Peyer's patch (tissue), 4 donors: ENCODE data around the gene CFL2. TPM values are rescaled to one million over a fixed set of nuclear protein-coding genes. Genes with fewer than 3 reads are reported as not detected.
"Not testable (repeated sequence)": the region's sequence is repeated elsewhere in the genome, so short reads cannot be mapped to it uniquely, and the experiment has no call there.

Experiments
- DNase-seq, 3 donors: peaks; one replicate each; pipeline ENCODE4 v3.0.0-alpha.2; 2017 to 2019
- H3K27ac ChIP-seq, 4 donors: fragments of 200-600 bp; sonication (generic); one replicate each; pipeline ENCODE4 v1.5.1; 2016 to 2019
- H3K27me3 ChIP-seq, 2 donors: fragments of 200-600 bp; sonication (generic); one replicate each; pipeline ENCODE4 v1.5.1; 2019
- H3K36me3 ChIP-seq, 3 donors: fragments of 200-600 bp; sonication (generic); one replicate each; pipeline ENCODE4 v1.5.1; 2016 to 2019
- H3K4me1 ChIP-seq, 4 donors: fragments of 200-600 bp; sonication (generic); one replicate each; pipeline ENCODE4 v1.5.1; 2016 to 2019
- H3K4me3 ChIP-seq, 4 donors: fragments of 200-600 bp; sonication (generic); 1 replicate in 3 of 4; 2 replicates in 1 of 4; pipeline ENCODE4 v1.5.1; 2016 to 2019; ENCODE audit warnings: mild to moderate bottlenecking in 1 of 4
- H3K9me3 ChIP-seq, 4 donors: fragments of 200-600 bp; sonication (generic); one replicate each; pipeline ENCODE4 v1.5.1; 2016 to 2019; ENCODE audit warnings: mild to moderate bottlenecking in 1 of 4
- POLR2A ChIP-seq, 2 donors: fragments of 450-650 bp; IDR thresholded peaks; one replicate each; pipeline ENCODE4 v1.5.1; 2017; ENCODE audit warnings: antibody characterized with exemption in 2 of 2, mild to moderate bottlenecking in 2 of 2, moderate library complexity in 2 of 2
- total RNA-seq, 4 donors: library from RNA; depleted of rRNA; stranded (reverse); fragments of >200 nt; gene quantifications; one replicate each; pipeline ENCODE4 v1.1.0, GENCODE V29; 2016
- TF ChIP-seq, protein P1 (sequence below), 6 experiments: fragments of 450-650 bp in 4 of 6; fragments of 200-600 bp in 2 of 6; sonication (generic) in 1 of 6; IDR thresholded peaks; one replicate each; pipeline ENCODE4 v1.5.1; 2017 to 2019; ENCODE audit warnings: antibody characterized with exemption in 6 of 6, mild to moderate bottlenecking in 3 of 6, moderate library complexity in 1 of 6

Gene CFL2
- total RNA-seq, 4 donors from 2014 or later, result 5.2 to 15.8 (median 11.5) TPM

DNA sequence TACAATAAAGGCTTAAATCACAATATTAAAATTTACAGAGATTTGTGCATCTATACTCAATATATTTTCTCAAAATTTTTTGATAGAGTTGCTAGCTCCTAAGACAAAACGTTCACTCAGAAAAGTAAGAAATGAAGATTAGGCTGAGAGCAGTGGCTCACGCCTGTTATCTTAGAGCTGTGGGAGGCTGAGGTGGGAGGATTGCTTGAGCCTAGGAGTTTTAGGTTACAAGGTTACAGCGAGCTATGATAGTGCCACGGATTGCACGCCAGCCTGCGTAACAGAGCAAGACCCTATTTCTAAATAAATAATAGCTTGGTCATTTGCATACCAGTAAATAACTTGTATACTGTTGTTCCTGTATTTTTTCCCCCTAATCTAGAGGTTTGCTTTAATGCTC lies 35.0 kb upstream of the CFL2 start:
- Histone ChIP-seq H3K4me1 (no peaks in the 10 kb centered on the region), H3K27me3 (no peaks in the 10 kb centered on the region), H3K9me3 (no peaks in the 10 kb centered on the region), H3K4me3 (no peak overlapping the region), H3K27ac (no peak overlapping the region), H3K36me3 (peaks cover 0 to 18% (median 0%) of the 10 kb centered on the region in 3 donors)
- DNase-seq, result no peak
- TF ChIP-seq, protein P1, sequence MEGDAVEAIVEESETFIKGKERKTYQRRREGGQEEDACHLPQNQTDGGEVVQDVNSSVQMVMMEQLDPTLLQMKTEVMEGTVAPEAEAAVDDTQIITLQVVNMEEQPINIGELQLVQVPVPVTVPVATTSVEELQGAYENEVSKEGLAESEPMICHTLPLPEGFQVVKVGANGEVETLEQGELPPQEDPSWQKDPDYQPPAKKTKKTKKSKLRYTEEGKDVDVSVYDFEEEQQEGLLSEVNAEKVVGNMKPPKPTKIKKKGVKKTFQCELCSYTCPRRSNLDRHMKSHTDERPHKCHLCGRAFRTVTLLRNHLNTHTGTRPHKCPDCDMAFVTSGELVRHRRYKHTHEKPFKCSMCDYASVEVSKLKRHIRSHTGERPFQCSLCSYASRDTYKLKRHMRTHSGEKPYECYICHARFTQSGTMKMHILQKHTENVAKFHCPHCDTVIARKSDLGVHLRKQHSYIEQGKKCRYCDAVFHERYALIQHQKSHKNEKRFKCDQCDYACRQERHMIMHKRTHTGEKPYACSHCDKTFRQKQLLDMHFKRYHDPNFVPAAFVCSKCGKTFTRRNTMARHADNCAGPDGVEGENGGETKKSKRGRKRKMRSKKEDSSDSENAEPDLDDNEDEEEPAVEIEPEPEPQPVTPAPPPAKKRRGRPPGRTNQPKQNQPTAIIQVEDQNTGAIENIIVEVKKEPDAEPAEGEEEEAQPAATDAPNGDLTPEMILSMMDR (IDR thresholded peaks at IDR 0.05), result no peak
- TF ChIP-seq POLR2A (IDR thresholded peaks at IDR 0.05), result no peak

DNA sequence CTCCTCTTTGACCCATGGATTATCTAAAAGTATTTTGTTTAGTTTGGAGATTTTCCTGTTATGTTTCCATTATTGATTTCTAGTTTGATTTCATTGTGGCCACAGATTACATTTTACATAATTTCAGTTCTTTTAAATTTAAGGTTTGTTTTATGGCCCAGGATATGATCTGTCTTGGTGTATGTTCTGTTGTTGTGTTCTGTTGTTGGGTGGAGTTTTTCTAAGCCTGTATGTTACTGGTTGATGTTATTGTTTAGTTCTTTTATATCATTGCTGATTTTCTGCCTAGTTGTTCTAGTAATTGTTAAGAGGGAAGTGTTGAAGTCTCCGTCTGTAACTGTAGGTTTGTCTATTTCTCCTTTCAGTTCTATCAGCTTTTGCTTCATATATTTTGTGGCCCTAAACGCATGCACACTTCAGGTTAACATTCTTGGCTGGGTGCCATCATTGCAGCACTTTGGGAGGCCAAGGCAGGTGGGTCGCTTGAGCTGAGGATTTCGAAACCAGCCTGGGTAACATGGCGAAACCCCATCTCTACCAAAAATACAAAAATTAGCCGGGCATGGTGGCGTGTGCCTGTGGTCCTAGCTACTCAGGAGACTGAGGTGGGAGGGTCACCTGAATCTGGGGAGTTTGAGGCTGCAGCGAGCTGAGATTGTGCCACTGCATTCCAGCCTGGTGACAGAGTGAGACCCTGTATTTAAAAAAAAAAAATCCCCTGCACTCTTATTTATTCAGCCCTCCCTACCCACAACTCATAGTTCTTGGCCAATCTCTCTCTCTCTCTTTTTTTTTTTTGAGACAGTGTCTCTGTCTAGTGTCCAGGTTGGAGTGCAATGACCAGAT lies 28.1 kb upstream of the CFL2 start:
- no peaks in the 10 kb centered on the region for H3K27me3 ChIP-seq
- no peak for DNase-seq
- H3K4me3 ChIP-seq, result no peak overlapping the region
- no peak overlapping the region for H3K27ac ChIP-seq
- H3K36me3 ChIP-seq, result no peaks in the 10 kb centered on the region
- H3K4me1 ChIP-seq, result no peaks in the 10 kb centered on the region
- H3K9me3 ChIP-seq, result no peaks in the 10 kb centered on the region
- TF ChIP-seq, protein P1 (IDR thresholded peaks at IDR 0.05), result no peak
- TF ChIP-seq POLR2A (IDR thresholded peaks at IDR 0.05), result no peak

DNA sequence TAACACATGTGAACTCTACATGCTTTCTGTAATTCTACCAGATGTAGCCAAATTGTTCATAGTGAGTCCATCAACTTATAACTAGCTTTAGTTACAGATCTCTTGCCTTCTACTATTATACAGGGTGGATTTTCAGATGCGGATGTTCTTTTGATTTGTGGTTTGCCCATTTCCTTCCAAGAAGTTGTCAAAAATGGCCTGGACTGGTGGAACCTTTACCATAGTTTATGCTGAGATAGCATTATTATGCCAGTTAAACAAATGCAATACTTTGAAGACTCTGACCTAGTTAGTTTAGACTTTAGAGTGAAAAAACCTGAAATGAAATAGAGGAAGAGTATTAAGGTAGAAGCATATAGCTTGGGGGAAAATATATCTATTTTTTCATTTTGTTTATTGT lies 27.4 kb upstream of the CFL2 start:
- no peaks in the 10 kb centered on the region for H3K36me3 ChIP-seq
- no peaks in the 10 kb centered on the region for H3K4me1 ChIP-seq
- DNase-seq, result no peak
- no peaks in the 10 kb centered on the region for H3K9me3 ChIP-seq
- H3K4me3 ChIP-seq, result no peak overlapping the region
- no peak for TF ChIP-seq POLR2A (IDR thresholded peaks at IDR 0.05)
- no peak overlapping the region for H3K27ac ChIP-seq
- no peaks in the 10 kb centered on the region for H3K27me3 ChIP-seq

DNA sequence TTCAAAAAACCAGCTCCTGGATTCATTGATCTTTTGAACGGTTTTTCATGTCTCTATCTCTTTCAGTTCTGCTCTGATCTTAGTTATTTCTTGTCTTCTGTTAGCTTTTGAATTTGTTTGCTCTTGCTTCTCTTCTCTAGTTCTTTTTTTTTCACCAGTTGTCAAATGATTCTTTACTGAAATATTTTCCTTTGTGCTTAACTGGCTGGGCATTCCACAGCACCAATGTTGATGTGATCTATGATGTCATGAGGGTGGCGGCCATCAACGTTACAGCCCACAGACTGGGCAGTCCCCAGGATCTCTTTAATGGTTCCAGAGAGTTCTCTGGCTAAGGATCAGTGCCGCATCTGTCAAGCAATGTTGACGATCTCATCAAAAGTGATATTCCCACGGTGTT lies 25.7 kb upstream of the CFL2 start:
- H3K9me3 ChIP-seq, H3K27ac ChIP-seq, H3K36me3 ChIP-seq, DNase-seq, H3K4me1 ChIP-seq, H3K4me3 ChIP-seq, H3K27me3 ChIP-seq: not testable (repeated sequence)

DNA sequence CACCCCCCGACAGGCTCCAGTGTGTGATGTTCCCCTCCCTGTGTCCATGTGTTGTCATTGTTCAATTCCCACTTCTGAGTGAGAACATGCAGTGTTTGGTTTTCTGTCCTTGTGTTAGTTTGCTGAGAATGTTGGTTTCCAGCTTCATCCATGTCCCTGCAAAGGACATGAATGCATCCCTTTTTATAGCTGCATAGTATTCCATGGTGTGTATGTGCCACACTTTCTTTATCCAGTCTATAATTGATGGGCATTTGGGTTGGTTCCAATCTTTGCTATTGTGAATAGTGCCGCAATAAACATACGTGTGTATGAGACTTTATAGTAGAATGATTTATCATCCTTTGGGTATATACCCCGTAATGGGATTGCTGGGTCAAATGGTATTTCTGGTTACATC lies 22.7 kb upstream of the CFL2 start:
- DNase-seq, H3K9me3 ChIP-seq, H3K27ac ChIP-seq, H3K4me1 ChIP-seq, H3K27me3 ChIP-seq, H3K4me3 ChIP-seq, H3K36me3 ChIP-seq: not testable (repeated sequence)

DNA sequence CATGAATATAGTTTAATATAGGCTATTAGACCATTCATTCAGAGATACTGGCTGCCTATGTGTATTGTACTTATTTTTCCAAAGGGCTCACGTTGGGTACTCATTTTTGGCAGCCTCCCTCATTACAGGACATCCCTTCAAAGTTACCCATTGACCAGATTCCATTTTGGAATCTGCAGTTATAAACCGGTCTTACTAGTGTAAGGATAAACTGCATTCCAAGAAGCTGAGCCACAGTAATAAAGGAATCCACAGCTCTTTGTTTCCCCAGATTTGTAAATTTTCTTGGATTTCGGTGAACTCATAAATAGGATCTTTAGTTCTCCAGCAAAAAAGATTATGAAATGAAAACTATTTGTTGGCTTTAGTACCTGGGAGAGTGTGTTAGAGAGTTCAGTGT lies 18.9 kb upstream of the CFL2 start:
- TF ChIP-seq, protein P1 (IDR thresholded peaks at IDR 0.05), result no peak
- TF ChIP-seq POLR2A (IDR thresholded peaks at IDR 0.05), result no peak
- no peaks in the 10 kb centered on the region for H3K27me3 ChIP-seq
- no peaks in the 10 kb centered on the region for H3K36me3 ChIP-seq
- H3K9me3 ChIP-seq, result no peaks in the 10 kb centered on the region
- H3K4me3 ChIP-seq, result no peak overlapping the region
- no peak overlapping the region for H3K27ac ChIP-seq
- no peak for DNase-seq
- H3K4me1 ChIP-seq, result no peaks in the 10 kb centered on the region

DNA sequence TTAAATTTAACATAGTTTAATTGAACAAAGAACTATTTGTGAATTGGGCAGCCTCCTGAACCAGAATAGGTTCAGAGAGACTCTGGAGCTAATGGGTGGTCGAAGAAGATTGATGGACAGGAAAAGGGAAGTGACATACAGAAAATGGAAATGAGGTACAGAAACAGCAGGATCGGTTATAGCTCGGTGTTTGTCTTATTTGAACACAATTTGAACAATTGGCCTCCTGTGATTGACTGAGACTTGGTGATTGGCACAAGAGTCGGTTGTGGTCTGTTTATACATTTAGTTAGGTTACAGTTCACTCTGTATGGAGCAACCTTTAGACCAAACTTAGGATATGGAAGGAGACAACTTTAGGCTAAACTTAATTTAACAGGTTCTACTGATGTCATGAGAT lies 18.4 kb upstream of the CFL2 start:
- DNase-seq, result no peak
- H3K4me3 ChIP-seq, result no peak overlapping the region
- H3K27ac ChIP-seq, result no peak overlapping the region
- H3K27me3 ChIP-seq, result no peaks in the 10 kb centered on the region
- no peaks in the 10 kb centered on the region for H3K4me1 ChIP-seq
- TF ChIP-seq, protein P1 (IDR thresholded peaks at IDR 0.05), result no peak
- no peak for TF ChIP-seq POLR2A (IDR thresholded peaks at IDR 0.05)
- no peaks in the 10 kb centered on the region for H3K9me3 ChIP-seq
- no peaks in the 10 kb centered on the region for H3K36me3 ChIP-seq
